Stimulated activated CD4-positive, alpha-beta T cell treated with anti-CD3 and anti-CD28 coated beads, TNF-alpha, amount 100 ng/mL, for 48 hours (primary cell): ENCODE data around the gene TMEM263.
"Not testable (repeated sequence)": the region's sequence is repeated elsewhere in the genome, so short reads cannot be mapped to it uniquely, and the experiment has no call there.

Experiments
- DNase-seq, 3 donors: peaks; one replicate each; pipeline ENCODE4 v3.0.0-alpha.2; 2020; ENCODE audit warnings: low read depth in 3 of 3

TMEM263 gene

GRCh38 chr12:106986135-106986534, 30.4 kb downstream of the TMEM263 start:
- no peak for DNase-seq

- peak; percentile 62 to 77 (median 65) for DNase-seq
Observed at GRCh38 chr12:106986625-106987389, 31.1 kb downstream of the TMEM263 start, which contains the start of gene MTERF2. Gene MTERF2 (minus strand): TSS chr12:106987146. CDS start chr12:106978714, 8,432 bp downstream.

DNA sequence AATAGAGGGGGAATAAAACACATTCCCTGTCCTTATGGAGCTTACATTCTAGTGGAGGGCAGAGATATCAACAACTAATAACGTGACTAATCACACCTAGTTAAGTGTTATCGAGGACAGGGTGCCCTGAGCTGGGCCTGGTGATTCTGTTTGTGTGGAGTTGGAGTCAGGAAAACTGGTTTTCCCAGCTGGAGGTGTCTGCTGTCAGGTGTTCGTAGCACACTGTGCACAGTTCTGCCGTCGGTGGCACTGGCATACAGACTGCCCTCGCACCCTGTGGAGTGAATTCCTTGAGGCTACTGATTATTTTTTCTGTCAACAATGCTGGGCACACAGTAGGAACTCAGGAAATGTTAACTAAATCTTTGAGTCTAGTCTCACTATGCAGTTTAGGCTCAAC, 32.1 kb downstream of the TMEM263 start:
- DNase-seq: no peak

- DNase-seq: no peak
Observed at GRCh38 chr12:106994579-106995220, 39.0 kb downstream of the TMEM263 start.

DNA sequence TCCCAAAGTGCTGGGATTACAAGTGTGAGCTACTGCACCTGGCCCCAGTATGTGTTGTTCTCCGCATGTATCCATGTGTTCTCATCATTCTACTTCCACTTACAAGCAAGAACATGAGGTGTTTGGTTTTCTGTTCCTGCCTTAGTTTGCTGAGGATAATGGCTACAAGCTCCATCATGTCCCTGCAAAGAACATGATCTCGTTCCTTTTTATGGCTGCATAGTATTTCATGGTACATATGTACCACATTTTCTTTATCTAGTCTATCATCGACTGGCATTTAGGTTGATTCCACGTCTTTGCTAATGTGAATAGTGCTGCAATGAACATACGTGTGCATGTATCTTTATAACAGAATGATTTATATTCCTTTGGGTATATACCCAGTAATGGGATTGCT, 40.4 kb downstream of the TMEM263 start:
- DNase-seq: not testable (repeated sequence)

- no peak for DNase-seq
Observed at GRCh38 chr12:106997916-106998315, 42.2 kb downstream of the TMEM263 start.

GRCh38 chr12:106999446-106999845, 43.7 kb downstream of the TMEM263 start:
- no peak for DNase-seq

GRCh38 chr12:107002665-107003064, 47.0 kb downstream of the TMEM263 start:
- not testable (repeated sequence) for DNase-seq

DNA sequence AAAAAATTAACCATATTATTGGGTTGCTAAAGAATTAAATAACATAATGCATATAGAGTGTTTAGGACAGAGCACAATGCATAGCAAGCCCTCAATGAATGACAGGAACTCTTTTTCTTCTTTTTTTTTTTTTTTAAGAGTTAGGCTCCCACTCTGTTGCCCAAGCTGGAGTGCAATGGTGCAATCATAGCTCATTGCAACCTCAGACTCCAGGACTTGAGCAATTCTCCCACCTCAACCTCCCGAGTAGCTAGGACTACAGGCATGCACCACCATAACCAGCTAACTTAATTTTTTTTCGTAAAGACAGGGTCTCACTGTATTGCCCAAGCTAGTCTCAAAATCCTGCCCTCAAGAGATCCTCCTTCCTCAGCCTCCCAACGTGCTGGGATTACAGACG, 51.7 kb downstream of the TMEM263 start:
- no peak for DNase-seq

DNA sequence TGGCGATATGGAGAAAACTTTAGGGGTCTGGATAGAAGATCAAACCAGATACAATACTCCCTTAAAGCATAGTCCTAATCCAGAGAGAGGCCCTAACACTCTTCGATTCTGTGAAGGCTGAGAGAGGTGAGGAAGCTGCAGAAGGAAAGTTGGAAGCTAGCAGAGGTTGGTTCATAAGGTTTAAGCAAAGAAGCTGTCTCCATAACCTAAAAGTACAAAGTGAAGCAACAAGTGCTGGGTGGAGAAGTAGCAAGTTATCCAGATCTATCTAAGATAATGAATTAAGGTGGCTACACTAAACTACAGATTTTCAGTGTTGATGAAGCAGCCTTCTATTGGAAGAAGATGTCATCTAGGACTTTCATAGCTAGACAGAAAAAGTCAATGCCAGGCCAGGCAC, 55.8 kb downstream of the TMEM263 start:
- DNase-seq: no peak

DNA sequence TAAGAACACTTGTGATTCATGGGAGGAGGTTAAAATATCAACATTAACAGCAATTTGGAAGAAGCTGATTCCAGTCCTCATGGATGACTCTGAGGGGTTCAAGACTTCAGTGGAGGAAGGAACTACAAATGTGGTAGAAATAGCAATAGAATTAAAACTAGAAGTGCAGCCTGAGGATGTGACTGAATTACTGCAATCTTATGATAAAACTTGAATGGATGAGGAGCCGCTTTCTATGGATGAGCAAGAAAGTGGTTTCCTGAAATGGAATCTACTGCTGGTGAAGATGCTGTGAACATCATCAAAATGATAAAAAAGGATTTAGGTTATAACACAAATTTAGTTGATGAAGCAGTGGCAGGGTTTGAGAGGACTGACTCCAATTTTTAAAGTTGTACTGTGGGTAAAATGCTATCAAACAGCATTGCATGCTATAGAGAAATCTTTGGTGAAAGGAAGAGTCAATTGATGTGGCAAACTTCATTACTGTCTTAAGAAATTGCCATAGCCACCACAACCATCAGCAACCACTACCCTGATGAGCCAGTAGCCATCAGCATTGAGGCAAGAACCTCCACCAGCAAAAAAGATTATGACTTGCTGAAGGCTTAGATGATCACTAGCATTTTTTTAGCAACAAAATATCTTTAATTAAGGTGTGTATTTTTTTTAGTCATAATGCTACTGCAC, 57.2 kb downstream of the TMEM263 start:
- DNase-seq: no peak

DNA sequence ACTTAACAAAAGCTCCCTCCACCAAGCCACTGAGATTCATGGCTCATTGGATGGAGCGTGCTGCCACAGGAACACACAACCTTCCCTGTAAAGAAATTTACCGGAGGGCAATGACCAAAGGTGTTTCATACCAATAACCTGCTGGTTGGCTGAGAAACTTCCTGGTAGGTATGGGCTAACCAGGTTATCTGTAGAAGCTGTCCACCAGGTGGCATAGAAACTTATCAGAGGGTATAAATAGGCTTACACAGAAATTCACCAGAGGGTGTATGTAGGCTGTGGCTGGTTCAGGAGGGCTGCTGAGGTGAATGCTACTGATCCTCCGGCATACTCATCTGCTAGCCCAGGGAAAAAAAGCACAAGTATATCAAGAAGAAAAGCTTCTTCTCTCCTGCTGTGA, 58.3 kb downstream of the TMEM263 start:
- DNase-seq: no peak

DNA sequence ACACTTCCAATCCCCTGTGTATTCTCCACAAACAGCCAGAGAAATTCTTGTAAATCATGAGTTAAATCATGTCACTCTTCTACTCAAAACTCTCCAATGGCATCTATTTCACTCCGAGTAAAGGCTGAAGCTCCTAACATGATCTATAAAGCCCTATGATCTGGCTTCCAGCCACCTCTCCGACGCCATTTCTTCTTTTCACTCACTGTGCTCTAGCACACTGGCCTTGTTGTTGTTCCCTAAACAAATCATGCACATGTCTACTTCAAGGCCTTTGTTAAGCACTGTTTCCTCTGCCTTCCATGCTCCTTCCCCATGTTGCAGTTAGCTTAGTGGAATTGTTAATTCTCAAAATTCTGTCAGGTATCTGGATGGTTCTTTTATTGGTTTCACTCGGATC, 61.3 kb downstream of the TMEM263 start:
- DNase-seq: no peak

DNA sequence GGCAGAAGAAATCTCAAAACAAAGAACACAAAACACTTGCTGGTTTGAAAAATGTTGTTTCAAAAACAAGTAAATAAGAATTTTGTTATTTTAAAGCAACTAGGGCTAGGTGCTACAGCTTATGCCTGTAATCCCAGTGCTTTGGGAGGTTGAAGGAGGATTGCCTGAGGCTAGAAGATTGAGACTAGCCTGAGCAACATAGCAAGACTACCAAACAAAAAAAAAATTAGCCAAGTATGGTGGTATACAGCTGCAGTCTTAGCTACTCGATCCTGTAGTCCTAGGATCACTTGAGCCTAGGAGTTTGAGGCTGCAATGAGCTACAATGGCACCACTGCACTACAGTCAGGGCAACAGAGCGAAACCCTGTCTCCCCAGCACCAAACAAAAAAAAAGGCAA, 63.8 kb downstream of the TMEM263 start:
- no peak for DNase-seq
